K562 (cell line): Measurements from ENCODE around the gene RAG2. TPM values are rescaled to one million over a fixed set of nuclear protein-coding genes. Genes with fewer than 3 reads are reported as not detected.

Experiments
- ATAC-seq: fragments of 200-7000 bp; cut with Tn5 transposase; 3 replicates; pipeline ENCODE4 v1.9.1; 2020; ENCODE audit warnings: moderate library complexity
- BruUV-seq: library from RNA; stranded (reverse); fragments of 400-500 nt; replicated peaks from 2 replicates; lab custom pipeline; 2021; lab: Mats Ljungman, UMichigan
- CTCF ChIA-PET: fragments of 300-600 bp; formaldehyde crosslinking; extraction: SDS; loops from one replicate; lab custom pipeline; 2021; ENCODE audit warnings: low intra/inter-chr PET ratio; lab: Yijun Ruan, JAX
- POLR2A ChIA-PET: fragments of 300-600, 350-650 bp; sonication (Branson Sonifier 250); formaldehyde crosslinking; extraction: SDS; loops from one replicate; lab custom pipeline; 2021; ENCODE audit warnings: antibody characterized with exemption, inconsistent platforms; lab: Yijun Ruan, JAX
- DNase-seq, 4 experiments: peaks; one replicate each; pipeline versions ENCODE4 v3.0.0 to v3.0.0-alpha.2; 2011 to 2018; ENCODE audit warnings: low spot score in 3 of 4, mixed read lengths in 3 of 4; ENCODE audit errors: extremely low read depth in 1 of 4
- FAIRE-seq: peaks from 2 replicates; lab custom pipeline; 2011; peaks lifted over from hg19 to GRCh38; lab: Jason Lieb, UNC
- H2AFZ ChIP-seq: 2 replicates; pipeline ENCODE4 v1.6.0; 2011; ENCODE audit warnings: low read depth, low read length, control low read depth, inconsistent platforms
- H3K27ac ChIP-seq: fragments of 200-600 bp; 3 replicates; pipeline ENCODE4 v1.8.0; 2011; ENCODE audit warnings: low read depth, mild to moderate bottlenecking, control low read depth, inconsistent platforms, low read length, moderate library complexity, mixed read lengths; ENCODE audit errors: extremely low read depth
- H3K27me3 ChIP-seq, 2 experiments: fragments of 300-600 bp in 1 of 2; 2 replicates in 1 of 2; 3 replicates in 1 of 2; pipeline versions ENCODE4 v1.6.0 to v1.8.0; 2011; ENCODE audit warnings: inconsistent platforms in 2 of 2, low read length in 2 of 2, mild to moderate bottlenecking in 1 of 2, mixed read lengths in 1 of 2, moderate library complexity in 1 of 2; ENCODE audit not compliant: control insufficient read depth in 2 of 2, insufficient read depth in 2 of 2
- H3K36me3 ChIP-seq: fragments of 300-600 bp; 3 replicates; pipeline ENCODE4 v1.8.0; 2011; ENCODE audit warnings: mild to moderate bottlenecking, low read length, inconsistent platforms; ENCODE audit not compliant: control insufficient read depth, insufficient read depth
- H3K4me1 ChIP-seq, 2 experiments: fragments of 200-600 bp in 1 of 2; replicated peaks in 1 of 2; 2 replicates in 1 of 2; 3 replicates in 1 of 2; pipeline versions ENCODE4 v1.5.1 to v1.8.0; 2011; ENCODE audit warnings: inconsistent platforms in 2 of 2, low read length in 2 of 2, mild to moderate bottlenecking in 1 of 2, mixed read lengths in 1 of 2, moderate library complexity in 1 of 2; ENCODE audit not compliant: control insufficient read depth in 2 of 2, insufficient read depth in 2 of 2
- H3K4me2 ChIP-seq: 2 replicates; pipeline ENCODE4 v1.6.1; 2011; ENCODE audit warnings: low read length, control low read depth, inconsistent platforms, mixed read lengths; ENCODE audit not compliant: insufficient read depth
- H3K4me3 ChIP-seq: fragments of 200-600 bp; sonication (generic), shearing (Covaris generic); 2 replicates; pipeline ENCODE4 v1.5.1; 2016; ENCODE audit warnings: control low read depth, inconsistent platforms
- H3K79me2 ChIP-seq: fragments of 200-600 bp; 3 replicates; pipeline ENCODE4 v1.8.0; 2011; ENCODE audit warnings: low read length, inconsistent platforms; ENCODE audit not compliant: control insufficient read depth, insufficient read depth
- H3K9ac ChIP-seq, 2 experiments: 2 replicates each; pipeline versions ENCODE4 v1.6.0 to v1.6.1; 2011; ENCODE audit warnings: low read depth in 2 of 2, low read length in 2 of 2, control low read depth in 1 of 2, inconsistent platforms in 1 of 2, mild to moderate bottlenecking in 1 of 2, mixed read lengths in 1 of 2; ENCODE audit not compliant: insufficient read depth in 1 of 2
- H3K9me1 ChIP-seq: one replicate; pipeline ENCODE4 v1.6.0; 2011; ENCODE audit warnings: inconsistent platforms, mild to moderate bottlenecking, low read length, moderate library complexity; ENCODE audit not compliant: control insufficient read depth, insufficient read depth
- H3K9me3 ChIP-seq: replicated peaks from 2 replicates; pipeline ENCODE4 v1.5.1; 2011; ENCODE audit warnings: low read depth, low read length, inconsistent platforms; ENCODE audit not compliant: control insufficient read depth, insufficient read depth
- H4K20me1 ChIP-seq: replicated peaks from 2 replicates; pipeline ENCODE4 v1.6.1; 2011; ENCODE audit warnings: low read length, inconsistent platforms, mixed read lengths; ENCODE audit not compliant: control insufficient read depth, insufficient read depth
- GABPB2 ChIP-seq: fragments of 250-450 bp; sonication (Bioruptor Pico); conservative IDR thresholded peaks from 2 replicates; pipeline ENCODE4 v1.5.1; 2021; ENCODE audit warnings: mild to moderate bottlenecking
- JUN ChIP-seq, 2 experiments: sonication (generic) in 1 of 2; formaldehyde crosslinking in 1 of 2; IDR thresholded peaks; 2 replicates each; pipeline versions ENCODE4 v1.6.1 to v1.8.0; 2012 to 2022; ENCODE audit warnings: borderline replicate concordance in 2 of 2, mild to moderate bottlenecking in 2 of 2, improper control_type of control experiment in 1 of 2, low read depth in 1 of 2, low read length in 1 of 2, missing genetic modification reagents in 1 of 2
- MAZ ChIP-seq, 2 experiments: fragments of 450-650 bp in 1 of 2; sonication (generic) in 1 of 2; formaldehyde crosslinking; IDR thresholded peaks in 1 of 2; conservative IDR thresholded peaks in 1 of 2; 2 replicates each; pipeline versions ENCODE4 v1.4.0 to v1.5.0; 2020; ENCODE audit warnings: mild to moderate bottlenecking in 1 of 2, missing genetic modification reagents in 1 of 2
- XRCC5 ChIP-seq: fragments of 200-400 bp; formaldehyde crosslinking; IDR thresholded peaks from 2 replicates; pipeline ENCODE4 v1.6.1; 2017; ENCODE audit warnings: low read depth, mild to moderate bottlenecking, low read length
- YBX1 ChIP-seq: fragments of 450-650 bp; IDR thresholded peaks from 2 replicates; pipeline ENCODE4 v1.7.1; 2016; ENCODE audit warnings: mild to moderate bottlenecking
- ZZZ3 ChIP-seq: fragments of 450-650 bp; IDR thresholded peaks from 2 replicates; pipeline ENCODE4 v1.6.1; 2016; ENCODE audit warnings: antibody characterized with exemption, mild to moderate bottlenecking, moderate library complexity
- WGBS: fragments of 100-300 bp; shearing (Covaris generic); methylation state at CpG from one replicate; pipeline ENCODE4 v1.1.6; 2016; ENCODE audit warnings: low coverage, mixed read lengths; ENCODE audit not compliant: insufficient coverage; ENCODE audit errors: missing lambda C conversion rate; 5-methylcytosine and 5-hydroxymethylcytosine counted together
- in situ Hi-C: fragments of 300-500 bp; cut with MboI; formaldehyde crosslinking; loops from 4 replicates; pipeline ENCODE4 v1.15.0; 2018; ENCODE audit warnings: inconsistent platforms, mixed read lengths
- intact Hi-C: fragments of 100-400 bp; cut with micrococcal nuclease; formaldehyde crosslinking; loops from 2 replicates; pipeline ENCODE4 v1.14.2; 2022
- polyA plus RNA-seq, 8 experiments: library from polyadenylated mRNA; depleted of rRNA in 4 of 8; stranded (reverse) in 5 of 8; unstranded in 3 of 8; fragments of >200 nt; fragmentation: Nextera tagmentation in 2 of 8; fragmentation: Illumina TruSeq in 1 of 8; extraction: Ambion mirVana in 2 of 8; extraction: Trizol in 1 of 8; gene quantifications; 2 replicates each; pipeline versions ENCODE4 v1.2.1 to v1.2.3, GENCODE V29; 2011 to 2014; ENCODE audit warnings: inconsistent platforms in 1 of 8, missing spikeins in 1 of 8
- total RNA-seq, 7 experiments: library from RNA; depleted of rRNA in 6 of 7; stranded (reverse); fragments of >200 nt in 6 of 7; fragmentation: Illumina TruSeq in 2 of 7; extraction: Trizol in 2 of 7; gene quantifications; 2 replicates each; pipeline versions ENCODE4 v1.2.1 to v1.2.3, GENCODE V29; 2011 to 2021; ENCODE audit warnings: low replicate concordance in 1 of 7
- TF ChIP-seq, protein P1 (sequence below): fragments of 250-450 bp; sonication (Bioruptor Pico); IDR thresholded peaks from 2 replicates; pipeline ENCODE4 v1.5.0; 2021
- TF ChIP-seq, protein P2 (sequence below): fragments of 250-450 bp; sonication (Bioruptor Pico); IDR thresholded peaks from 2 replicates; pipeline ENCODE4 v1.8.0; 2021; ENCODE audit warnings: moderate library complexity, mild to moderate bottlenecking, inconsistent platforms

RAG2 gene
- total and polyA plus RNA-seq, 9 of the 15 experiments (the other 6 are each of a cell fraction or from before 2014, with no cell fraction given), result 0.06 to 2.7 (median 0.26) TPM; not detected in 3

DNA sequence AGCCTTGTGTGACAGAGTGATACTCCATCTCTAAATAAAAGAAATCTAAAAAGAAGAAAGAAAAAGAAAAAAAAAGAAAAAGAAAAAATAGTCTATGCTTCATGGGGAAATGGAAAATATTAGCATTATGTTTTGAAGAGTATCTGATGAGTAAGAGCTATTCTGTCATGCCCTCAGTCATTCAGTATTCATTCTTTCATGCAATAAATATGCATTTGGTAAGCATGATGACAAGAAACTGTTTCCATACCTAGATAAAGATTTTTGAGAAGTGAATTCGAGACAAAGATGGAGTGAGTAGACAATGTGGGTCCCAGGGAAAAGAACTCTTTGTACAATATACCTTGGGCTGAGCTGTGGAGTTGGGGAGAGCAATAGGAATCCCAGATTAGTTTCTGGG, 9.9 kb downstream of the RAG2 start:
- Histone ChIP-seq H3K27me3 (no peaks in the 10 kb centered on the region), H3K36me3 (no peaks in the 10 kb centered on the region), H2AFZ (no peak overlapping the region), H3K27ac (no peak overlapping the region), H3K9me1 (no peaks in the 10 kb centered on the region), H3K4me1 (no peaks in the 10 kb centered on the region), H3K9me3 (no peaks in the 10 kb centered on the region), H3K79me2 (no peaks in the 10 kb centered on the region), H3K9ac (no peak overlapping the region), H3K4me2 (no peak overlapping the region), H4K20me1 (no peaks in the 10 kb centered on the region), H3K4me3 (no peak overlapping the region)
- BruUV-seq, result no TSS peak
- CTCF ChIA-PET, result no interaction called here
- ATAC-seq (no peak), DNase-seq (no peak), FAIRE-seq (no peak)
- 0% methylated on average over 1 of the region's 1 CpG for WGBS
- no peak for TF ChIP-seq YBX1
- TF ChIP-seq XRCC5, result no peak
- no peak for TF ChIP-seq MAZ (CRISPR knock-in tag; conservative IDR thresholded peaks at IDR 0.05 in 1 of 2, IDR thresholded peaks at IDR 0.05 in 1 of 2)
- no peak for TF ChIP-seq ZZZ3
- TF ChIP-seq, protein P1, sequence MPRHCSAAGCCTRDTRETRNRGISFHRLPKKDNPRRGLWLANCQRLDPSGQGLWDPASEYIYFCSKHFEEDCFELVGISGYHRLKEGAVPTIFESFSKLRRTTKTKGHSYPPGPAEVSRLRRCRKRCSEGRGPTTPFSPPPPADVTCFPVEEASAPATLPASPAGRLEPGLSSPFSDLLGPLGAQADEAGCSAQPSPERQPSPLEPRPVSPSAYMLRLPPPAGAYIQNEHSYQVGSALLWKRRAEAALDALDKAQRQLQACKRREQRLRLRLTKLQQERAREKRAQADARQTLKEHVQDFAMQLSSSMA, result no peak
- no peak for TF ChIP-seq JUN (IDR thresholded peaks at IDR 0.05; ENCODE audit: borderline replicate concordance, low read depth, low read length)
- TF ChIP-seq JUN (CRISPR knock-in tag; IDR thresholded peaks at IDR 0.05; ENCODE audit: borderline replicate concordance), result no peak
- TF ChIP-seq, protein P2, sequence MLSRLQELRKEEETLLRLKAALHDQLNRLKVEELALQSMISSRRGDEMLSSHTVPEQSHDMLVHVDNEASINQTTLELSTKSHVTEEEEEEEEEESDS (CRISPR knock-in tag), result no peak
- TF ChIP-seq GABPB2, result no peak
- POLR2A ChIA-PET, result no interaction called here
- in situ Hi-C loops, result no loop called here
- intact Hi-C loops, result no loop called here
